GM12878 (cell line): ENCODE measurements around the gene HS3ST5.

ENCODE experiments used
- CHD2 ChIP-seq: IDR thresholded peaks from 2 replicates; pipeline ENCODE4 v1.6.1; 2011; ENCODE audit warnings: low read depth, low read length, improper control_type of control experiment, borderline replicate concordance
- EP300 ChIP-seq, 2 experiments: fragments of 150-350 bp in 1 of 2; IDR thresholded peaks; 2 replicates each; pipeline ENCODE4 v1.6.1; 2011 to 2012; ENCODE audit warnings: low read depth in 2 of 2, low read length in 2 of 2, borderline replicate concordance in 1 of 2, improper control_type of control experiment in 1 of 2, inconsistent platforms in 1 of 2; ENCODE audit not compliant: control insufficient read depth in 1 of 2
- EZH2 ChIP-seq: IDR thresholded peaks from 2 replicates; pipeline ENCODE4 v1.6.1; 2012; ENCODE audit warnings: low read depth, mild to moderate bottlenecking, control low read depth, inconsistent platforms, low read length, borderline replicate concordance; ENCODE audit not compliant: control insufficient read depth
- MYB ChIP-seq: fragments of 150-350 bp; IDR thresholded peaks from 2 replicates; pipeline ENCODE4 v1.6.1; 2014; ENCODE audit warnings: mild to moderate bottlenecking, low read depth, low read length, borderline replicate concordance
- RAD51 ChIP-seq: fragments of 450-650 bp; IDR thresholded peaks from 2 replicates; pipeline ENCODE4 v1.6.1; 2016; ENCODE audit warnings: moderate library complexity, mild to moderate bottlenecking, inconsistent platforms
- SMC3 ChIP-seq: IDR thresholded peaks from 2 replicates; pipeline ENCODE4 v1.6.1; 2011; ENCODE audit warnings: low read length, improper control_type of control experiment, borderline replicate concordance
- SUZ12 ChIP-seq: fragments of 200-600 bp; sonication (generic); IDR thresholded peaks from one replicate; pipeline ENCODE4 v1.6.1; 2018; ENCODE audit warnings: antibody characterized with exemption, mild to moderate bottlenecking; ENCODE audit not compliant: unreplicated experiment
- TAF1 ChIP-seq: IDR thresholded peaks from 2 replicates; pipeline ENCODE4 v1.6.1; 2011; ENCODE audit warnings: mild to moderate bottlenecking, low read depth, low read length, borderline replicate concordance
- TF ChIP-seq, protein P1 (sequence below), 3 experiments: IDR thresholded peaks in 2 of 3; conservative IDR thresholded peaks in 1 of 3; 2 replicates each; pipeline ENCODE4 v1.5.1; 2011; ENCODE audit warnings: low read depth in 3 of 3, low read length in 3 of 3, mild to moderate bottlenecking in 3 of 3, control low read depth in 2 of 3, moderate library complexity in 2 of 3, inconsistent platforms in 1 of 3, mixed read lengths in 1 of 3; ENCODE audit not compliant: control insufficient read depth in 2 of 3, insufficient read depth in 1 of 3; ENCODE audit errors: extremely low read depth in 1 of 3

DNA sequence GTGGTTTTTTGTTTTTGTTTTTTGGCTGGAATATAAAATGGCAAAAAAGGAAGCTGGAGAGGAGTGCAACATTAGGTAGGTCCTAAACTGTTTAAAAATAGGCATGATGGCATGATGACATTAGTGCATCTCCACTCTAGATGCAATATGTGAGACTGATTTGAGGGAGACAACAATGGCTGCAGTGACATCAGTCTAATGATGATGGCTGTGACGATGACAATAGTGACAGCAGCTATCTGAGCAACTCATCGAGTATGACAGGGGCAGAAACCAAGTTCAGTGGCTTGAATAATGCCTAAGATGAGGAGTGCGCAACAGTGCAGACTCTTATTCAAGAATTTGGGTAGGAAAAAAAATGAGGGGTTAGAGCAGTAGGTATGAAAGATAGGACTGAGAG, 82.0 kb downstream of the HS3ST5 start:
- TF ChIP-seq, protein P1, sequence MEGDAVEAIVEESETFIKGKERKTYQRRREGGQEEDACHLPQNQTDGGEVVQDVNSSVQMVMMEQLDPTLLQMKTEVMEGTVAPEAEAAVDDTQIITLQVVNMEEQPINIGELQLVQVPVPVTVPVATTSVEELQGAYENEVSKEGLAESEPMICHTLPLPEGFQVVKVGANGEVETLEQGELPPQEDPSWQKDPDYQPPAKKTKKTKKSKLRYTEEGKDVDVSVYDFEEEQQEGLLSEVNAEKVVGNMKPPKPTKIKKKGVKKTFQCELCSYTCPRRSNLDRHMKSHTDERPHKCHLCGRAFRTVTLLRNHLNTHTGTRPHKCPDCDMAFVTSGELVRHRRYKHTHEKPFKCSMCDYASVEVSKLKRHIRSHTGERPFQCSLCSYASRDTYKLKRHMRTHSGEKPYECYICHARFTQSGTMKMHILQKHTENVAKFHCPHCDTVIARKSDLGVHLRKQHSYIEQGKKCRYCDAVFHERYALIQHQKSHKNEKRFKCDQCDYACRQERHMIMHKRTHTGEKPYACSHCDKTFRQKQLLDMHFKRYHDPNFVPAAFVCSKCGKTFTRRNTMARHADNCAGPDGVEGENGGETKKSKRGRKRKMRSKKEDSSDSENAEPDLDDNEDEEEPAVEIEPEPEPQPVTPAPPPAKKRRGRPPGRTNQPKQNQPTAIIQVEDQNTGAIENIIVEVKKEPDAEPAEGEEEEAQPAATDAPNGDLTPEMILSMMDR (IDR thresholded peaks at IDR 0.05 in 2 of 3, conservative IDR thresholded peaks at IDR 0.05 in 1 of 3; ENCODE audit: control insufficient read depth in 2 of 3, extremely low read depth in 1 of 3, insufficient read depth in 1 of 3, low read depth in 3 of 3, low read length in 3 of 3): no peak
- TF ChIP-seq MYB (no peak), EZH2 (no peak), CHD2 (no peak), EP300 (IDR thresholded peaks at IDR 0.05; ENCODE audit: borderline replicate concordance in 1 of 2, control insufficient read depth in 1 of 2, low read depth in 2 of 2, low read length in 2 of 2) (no peak), SMC3 (no peak), RAD51 (no peak), SUZ12 (no peak), TAF1 (no peak)
